GM12872 (cell line): ENCODE data around the gene ENTPD6.

Experiments used
- CTCF ChIP-seq: IDR thresholded peaks from 3 replicates; pipeline ENCODE4 v1.5.1; 2011; ENCODE audit warnings: low read depth, mild to moderate bottlenecking, low read length, moderate library complexity; ENCODE audit not compliant: insufficient read depth

Gene ENTPD6

GRCh38 chr20:25252686-25253421 is 57.3 kb downstream of the ENTPD6 start:
- TF ChIP-seq CTCF, result no peak

DNA sequence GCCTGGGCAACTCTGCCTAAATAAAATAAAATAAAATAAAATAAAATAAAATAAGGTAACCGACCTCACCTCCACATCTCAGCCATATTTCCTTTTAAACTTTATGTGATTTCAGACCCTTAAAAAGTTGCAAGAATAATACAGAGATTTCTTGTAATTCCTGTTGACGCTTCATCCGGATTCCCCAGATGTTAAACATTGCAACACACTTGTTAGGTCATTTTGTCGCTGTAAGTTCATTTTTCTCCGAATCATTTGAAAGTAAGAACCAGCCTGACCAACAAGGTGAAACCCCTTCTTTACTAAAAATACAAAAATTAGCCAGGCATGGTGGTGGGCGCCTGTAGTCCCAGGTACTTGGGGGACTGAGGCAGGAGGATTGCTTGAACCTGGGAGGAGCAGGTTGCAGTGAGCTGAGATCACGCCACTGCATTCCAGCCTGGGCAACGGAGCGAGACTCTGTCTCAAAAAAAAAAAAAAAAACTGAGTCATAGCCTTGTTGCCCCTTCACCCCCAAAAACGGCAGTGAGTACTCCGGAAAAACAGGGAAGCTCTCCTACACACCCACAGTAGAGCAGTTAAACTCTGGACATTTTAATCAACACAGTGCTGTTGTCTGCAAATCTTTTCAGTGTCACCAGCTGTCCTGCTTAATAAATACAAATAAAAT is 58.2 kb downstream of the ENTPD6 start:
- no peak for TF ChIP-seq CTCF

DNA sequence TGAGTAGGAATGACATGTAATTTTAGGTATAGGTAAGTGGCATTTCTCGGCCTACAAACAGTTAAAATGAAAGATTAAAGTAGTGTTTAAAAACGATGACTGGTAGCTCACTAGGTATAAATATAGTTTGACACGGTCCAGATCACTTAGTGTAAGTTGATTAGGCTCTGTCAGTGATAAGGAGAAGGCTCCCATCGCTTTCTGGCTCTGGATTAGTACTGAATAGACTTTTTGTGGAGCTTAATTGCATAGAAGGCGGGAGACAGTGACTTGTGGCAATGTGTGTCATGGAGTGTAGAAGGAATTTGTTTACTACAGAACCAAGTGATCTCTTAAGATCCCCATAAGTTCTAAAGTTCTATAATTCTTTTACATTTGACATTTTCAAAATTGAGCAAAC is 59.1 kb downstream of the ENTPD6 start:
- no peak for TF ChIP-seq CTCF

GRCh38 chr20:25254986-25255680 is 59.6 kb downstream of the ENTPD6 start:
- no peak for TF ChIP-seq CTCF

DNA sequence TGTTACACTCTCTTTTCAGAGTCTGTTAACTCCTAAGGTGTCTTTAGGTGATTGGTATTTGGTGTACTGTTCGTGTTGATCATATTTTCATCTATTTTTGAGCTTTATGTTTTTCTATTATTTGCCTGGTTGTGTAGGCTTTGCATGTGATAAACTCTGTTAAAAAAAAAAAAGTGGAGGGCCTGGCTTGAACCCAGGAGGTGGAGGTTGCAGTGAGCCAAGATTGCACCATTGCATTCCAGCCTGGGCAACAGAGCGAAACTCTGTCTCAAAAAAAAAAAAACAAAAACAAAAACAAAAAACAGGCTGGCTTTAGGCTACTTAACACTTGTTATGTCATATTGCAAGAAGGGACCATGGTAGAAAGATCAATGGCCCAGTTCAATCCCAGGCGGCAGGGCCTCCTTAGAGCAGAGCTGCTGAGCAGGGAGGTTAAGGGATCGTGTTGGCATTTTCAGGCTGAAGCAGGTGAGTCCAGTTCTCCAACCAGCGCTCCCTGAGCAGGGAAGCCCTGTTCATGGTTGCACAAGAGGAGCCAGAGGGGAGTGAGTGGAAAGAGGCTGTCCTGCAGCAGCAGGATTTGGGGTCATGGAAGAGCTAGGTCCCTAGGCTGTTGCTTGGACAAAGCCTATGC is 60.8 kb downstream of the ENTPD6 start:
- TF ChIP-seq CTCF, result no peak

- no peak for TF ChIP-seq CTCF
These were observed 61.6 kb downstream of the ENTPD6 start for GRCh38 chr20:25257130-25257529.
